Suprapubic skin (tissue), 3 donors: ENCODE data around the gene PPP4R2.

ENCODE experiments used
- POLR2A ChIP-seq, 2 donors: fragments of 450-650 bp; IDR thresholded peaks; one replicate each; pipeline ENCODE4 v1.6.1; 2017; ENCODE audit warnings: antibody characterized with exemption in 2 of 2, mild to moderate bottlenecking in 2 of 2, moderate library complexity in 2 of 2
- TF ChIP-seq, protein P1 (sequence below), 2 donors: fragments of 200-600 bp in 1 of 2; fragments of 450-650 bp in 1 of 2; sonication (generic) in 1 of 2; IDR thresholded peaks; one replicate each; pipeline ENCODE4 v1.5.1; 2016 to 2019; ENCODE audit warnings: antibody characterized with exemption in 2 of 2, mild to moderate bottlenecking in 1 of 2, moderate library complexity in 1 of 2

GRCh38 chr3:73046195-73046594 is 49.6 kb downstream of the PPP4R2 start:
- TF ChIP-seq, protein P1, sequence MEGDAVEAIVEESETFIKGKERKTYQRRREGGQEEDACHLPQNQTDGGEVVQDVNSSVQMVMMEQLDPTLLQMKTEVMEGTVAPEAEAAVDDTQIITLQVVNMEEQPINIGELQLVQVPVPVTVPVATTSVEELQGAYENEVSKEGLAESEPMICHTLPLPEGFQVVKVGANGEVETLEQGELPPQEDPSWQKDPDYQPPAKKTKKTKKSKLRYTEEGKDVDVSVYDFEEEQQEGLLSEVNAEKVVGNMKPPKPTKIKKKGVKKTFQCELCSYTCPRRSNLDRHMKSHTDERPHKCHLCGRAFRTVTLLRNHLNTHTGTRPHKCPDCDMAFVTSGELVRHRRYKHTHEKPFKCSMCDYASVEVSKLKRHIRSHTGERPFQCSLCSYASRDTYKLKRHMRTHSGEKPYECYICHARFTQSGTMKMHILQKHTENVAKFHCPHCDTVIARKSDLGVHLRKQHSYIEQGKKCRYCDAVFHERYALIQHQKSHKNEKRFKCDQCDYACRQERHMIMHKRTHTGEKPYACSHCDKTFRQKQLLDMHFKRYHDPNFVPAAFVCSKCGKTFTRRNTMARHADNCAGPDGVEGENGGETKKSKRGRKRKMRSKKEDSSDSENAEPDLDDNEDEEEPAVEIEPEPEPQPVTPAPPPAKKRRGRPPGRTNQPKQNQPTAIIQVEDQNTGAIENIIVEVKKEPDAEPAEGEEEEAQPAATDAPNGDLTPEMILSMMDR (IDR thresholded peaks at IDR 0.05) = no peak
- TF ChIP-seq POLR2A (IDR thresholded peaks at IDR 0.05) = no peak
